ENCODE results near the gene ETF1. TPM values are rescaled to one million over a fixed set of nuclear protein-coding genes. Genes with fewer than 3 reads are reported as not detected.
"Not testable (repeated sequence)": the region's sequence is repeated elsewhere in the genome, so short reads cannot be mapped to it uniquely, and the experiment has no call there.

ETF1 gene
- total RNA-seq, 4 donors from 2014 or later, result 64.2 to 92.2 (median 81.3) TPM

GRCh38 chr5:138489683-138490061 lies 53.4 kb downstream of the ETF1 start:
- TF ChIP-seq POLR2A (IDR thresholded peaks at IDR 0.05), result no peak
- TF ChIP-seq, protein P1, sequence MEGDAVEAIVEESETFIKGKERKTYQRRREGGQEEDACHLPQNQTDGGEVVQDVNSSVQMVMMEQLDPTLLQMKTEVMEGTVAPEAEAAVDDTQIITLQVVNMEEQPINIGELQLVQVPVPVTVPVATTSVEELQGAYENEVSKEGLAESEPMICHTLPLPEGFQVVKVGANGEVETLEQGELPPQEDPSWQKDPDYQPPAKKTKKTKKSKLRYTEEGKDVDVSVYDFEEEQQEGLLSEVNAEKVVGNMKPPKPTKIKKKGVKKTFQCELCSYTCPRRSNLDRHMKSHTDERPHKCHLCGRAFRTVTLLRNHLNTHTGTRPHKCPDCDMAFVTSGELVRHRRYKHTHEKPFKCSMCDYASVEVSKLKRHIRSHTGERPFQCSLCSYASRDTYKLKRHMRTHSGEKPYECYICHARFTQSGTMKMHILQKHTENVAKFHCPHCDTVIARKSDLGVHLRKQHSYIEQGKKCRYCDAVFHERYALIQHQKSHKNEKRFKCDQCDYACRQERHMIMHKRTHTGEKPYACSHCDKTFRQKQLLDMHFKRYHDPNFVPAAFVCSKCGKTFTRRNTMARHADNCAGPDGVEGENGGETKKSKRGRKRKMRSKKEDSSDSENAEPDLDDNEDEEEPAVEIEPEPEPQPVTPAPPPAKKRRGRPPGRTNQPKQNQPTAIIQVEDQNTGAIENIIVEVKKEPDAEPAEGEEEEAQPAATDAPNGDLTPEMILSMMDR (IDR thresholded peaks at IDR 0.05), result no peak
- no peak overlapping the region for H3K4me3 ChIP-seq (ENCODE audit: low read depth, poor library complexity, severe bottlenecking)
- 24 to 46% methylated on average over 5 of the region's 5 CpGs for WGBS, 2 donors
- DNase-seq (ENCODE audit: low spot score in 2 of 2), result no peak
- intact Hi-C loops (cut with DNase I; ENCODE audit: low total_unique reads), result no loop called here

GRCh38 chr5:138488481-138488945 lies 54.5 kb downstream of the ETF1 start:
- H3K4me3 ChIP-seq (ENCODE audit: low read depth, poor library complexity, severe bottlenecking), result no peak overlapping the region
- DNase-seq (ENCODE audit: low spot score in 2 of 2), result no peak
- TF ChIP-seq, protein P1 (IDR thresholded peaks at IDR 0.05), result no peak
- TF ChIP-seq POLR2A (IDR thresholded peaks at IDR 0.05), result no peak
- WGBS, 2 donors, result 48 to 49% methylated on average over 5 of the region's 5 CpGs
- intact Hi-C loops (cut with DNase I; ENCODE audit: low total_unique reads), result no loop called here

DNA sequence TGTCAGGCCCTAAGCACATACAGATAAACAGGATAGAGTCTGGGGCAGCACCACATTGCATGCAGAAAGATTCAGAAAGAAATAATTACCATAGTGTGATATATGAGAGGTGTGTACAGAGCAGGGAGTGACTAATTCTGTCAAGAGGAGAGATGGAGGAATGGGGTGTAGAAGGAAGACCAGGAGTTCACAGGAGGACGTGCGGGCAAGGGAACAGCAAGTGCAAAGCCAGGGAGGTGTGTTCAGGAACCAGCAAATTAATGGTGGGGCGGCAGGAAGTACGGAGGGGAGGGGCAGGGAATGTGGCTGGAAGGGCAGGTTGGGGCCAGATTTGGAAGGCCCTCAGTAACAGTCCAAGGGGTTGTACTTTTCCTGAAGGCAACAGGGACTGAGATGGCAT lies 60.4 kb downstream of the ETF1 start:
- WGBS, 2 donors, result 33 to 40% methylated on average over 4 of the region's 4 CpGs
- no peak for TF ChIP-seq POLR2A (IDR thresholded peaks at IDR 0.05)
- TF ChIP-seq, protein P1 (IDR thresholded peaks at IDR 0.05), result no peak
- intact Hi-C loops (cut with DNase I; ENCODE audit: low total_unique reads), result no loop called here
- H3K4me3 ChIP-seq (ENCODE audit: low read depth, poor library complexity, severe bottlenecking), result no peak overlapping the region
- DNase-seq (ENCODE audit: low spot score in 2 of 2), result no peak

- DNase-seq (ENCODE audit: low spot score in 2 of 2), result no peak
- TF ChIP-seq, protein P1 (IDR thresholded peaks at IDR 0.05), result no peak
- TF ChIP-seq POLR2A (IDR thresholded peaks at IDR 0.05), result no peak
Observed at GRCh38 chr5:138476918-138477317, 66.1 kb downstream of the ETF1 start.

DNA sequence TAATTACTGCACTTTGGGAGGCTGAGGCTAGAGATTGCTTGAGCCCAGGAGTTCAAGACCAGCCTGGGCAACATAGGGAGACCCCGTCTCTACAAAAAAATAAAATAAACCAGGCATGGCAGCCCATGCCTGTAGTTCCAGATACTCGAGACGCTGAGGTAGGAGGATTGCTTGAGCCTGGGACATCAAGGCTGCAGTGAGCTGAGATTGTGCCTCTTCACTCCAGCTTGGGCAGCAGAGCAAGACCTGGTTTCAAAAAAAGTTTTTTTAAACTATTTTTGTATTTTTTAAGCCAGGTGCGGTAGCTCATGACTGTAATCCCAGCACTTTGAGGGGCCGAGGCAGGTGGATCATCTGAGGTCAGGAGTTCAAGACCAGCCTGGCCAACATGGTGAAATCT lies 69.9 kb downstream of the ETF1 start:
- not testable (repeated sequence) for H3K4me3 ChIP-seq (ENCODE audit: low read depth, poor library complexity, severe bottlenecking); DNase-seq (ENCODE audit: low spot score in 2 of 2)
- 94 to 96% methylated on average over 5 of the region's 5 CpGs for WGBS, 2 donors

More at GRCh38 chr5:138476918-138477317, 66.1 kb downstream of the ETF1 start:
- WGBS, 2 donors, result 55 to 61% methylated on average over 7 of the region's 7 CpGs
- H3K4me3 ChIP-seq (ENCODE audit: low read depth, poor library complexity, severe bottlenecking), result no peak overlapping the region
- intact Hi-C loops (cut with DNase I; ENCODE audit: low total_unique reads), result no loop called here

DNA sequence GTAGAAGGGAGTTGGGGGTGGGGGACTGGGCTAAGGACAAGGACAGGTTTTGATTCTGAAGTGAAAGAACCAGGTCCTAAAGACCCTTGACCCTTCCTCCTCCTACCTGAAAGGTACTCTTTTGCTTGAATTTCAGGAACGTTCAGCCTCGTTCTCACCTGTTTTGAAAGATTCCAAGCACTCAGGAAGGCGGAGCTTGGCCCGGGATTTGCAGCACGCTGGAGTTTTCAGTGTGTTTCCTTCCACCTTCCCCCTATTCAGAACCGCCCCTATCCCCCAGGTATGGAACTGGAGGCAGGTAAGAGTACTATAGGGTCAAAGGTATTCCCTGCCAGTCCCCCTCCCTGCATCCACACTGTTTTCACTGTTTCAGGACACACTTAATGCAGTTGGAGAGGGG lies 70.7 kb downstream of the ETF1 start:
- H3K4me3 ChIP-seq (ENCODE audit: low read depth, poor library complexity, severe bottlenecking), result no peak overlapping the region
- TF ChIP-seq POLR2A (IDR thresholded peaks at IDR 0.05), result no peak
- TF ChIP-seq, protein P1 (IDR thresholded peaks at IDR 0.05), result no peak
- DNase-seq (ENCODE audit: low spot score in 2 of 2), result no peak
- WGBS, 2 donors, result 34 to 36% methylated on average over 6 of the region's 6 CpGs
- intact Hi-C loops (cut with DNase I; ENCODE audit: low total_unique reads), result no loop called here

More for the DNA sequence above, 69.9 kb downstream of the ETF1 start:
- intact Hi-C loops (cut with DNase I; ENCODE audit: low total_unique reads), result not testable (repeated sequence)
